NCI-H2227 treated with DMSO at 0.1 percent for 48 hours (cell line): ENCODE results near the gene CYSTM1.

Experiments
- DNase-seq: peaks from one replicate; lab custom pipeline; 2025; lab: John Stamatoyannopoulos, UW

The CYSTM1 gene

GRCh38 chr5:140208065-140208464, 33.1 kb downstream of the CYSTM1 start:
- no peak for DNase-seq

GRCh38 chr5:140213370-140213983, 38.5 kb downstream of the CYSTM1 start:
- DNase-seq = no peak

- DNase-seq = no peak
Measured at GRCh38 chr5:140214831-140215230, 39.8 kb downstream of the CYSTM1 start.

- DNase-seq = no peak
Measured at GRCh38 chr5:140215276-140215675, 40.3 kb downstream of the CYSTM1 start.

- no peak for DNase-seq
Measured at GRCh38 chr5:140216478-140217074, 41.6 kb downstream of the CYSTM1 start.

- no peak for DNase-seq
Measured at GRCh38 chr5:140217299-140218026, 42.5 kb downstream of the CYSTM1 start.

GRCh38 chr5:140219068-140219991, 44.3 kb downstream of the CYSTM1 start:
- DNase-seq = no peak

- no peak for DNase-seq
Measured at GRCh38 chr5:140220032-140220697, 45.2 kb downstream of the CYSTM1 start.

- DNase-seq = no peak
Measured at GRCh38 chr5:140220698-140221064, 45.7 kb downstream of the CYSTM1 start.

GRCh38 chr5:140221697-140222223, 46.8 kb downstream of the CYSTM1 start:
- no peak for DNase-seq

- no peak for DNase-seq
Measured at GRCh38 chr5:140222416-140222815, 47.4 kb downstream of the CYSTM1 start.

- no peak for DNase-seq
Measured at GRCh38 chr5:140223567-140223966, 48.6 kb downstream of the CYSTM1 start.

- DNase-seq = no peak
Measured at GRCh38 chr5:140224658-140225057, 49.7 kb downstream of the CYSTM1 start.

- DNase-seq = no peak
Measured at GRCh38 chr5:140225396-140225795, 50.4 kb downstream of the CYSTM1 start.

GRCh38 chr5:140227046-140227445, 52.1 kb downstream of the CYSTM1 start:
- no peak for DNase-seq

- DNase-seq = no peak
Measured at GRCh38 chr5:140228364-140228837, 53.4 kb downstream of the CYSTM1 start.

GRCh38 chr5:140230373-140230772, 55.4 kb downstream of the CYSTM1 start:
- no peak for DNase-seq

- no peak for DNase-seq
Measured at GRCh38 chr5:140232731-140233130, 57.7 kb downstream of the CYSTM1 start.

- no peak for DNase-seq
Measured at GRCh38 chr5:140234377-140234989, 59.5 kb downstream of the CYSTM1 start.

GRCh38 chr5:140235791-140236551, 61.0 kb downstream of the CYSTM1 start:
- DNase-seq = no peak
